Kidney tubule cell (primary cell): ENCODE results near the gene ACAA2.

ENCODE experiments used
- DNase-seq: peaks from one replicate; pipeline ENCODE4 v3.0.0-alpha.2; 2018; ENCODE audit warnings: low spot score

The ACAA2 gene

DNA sequence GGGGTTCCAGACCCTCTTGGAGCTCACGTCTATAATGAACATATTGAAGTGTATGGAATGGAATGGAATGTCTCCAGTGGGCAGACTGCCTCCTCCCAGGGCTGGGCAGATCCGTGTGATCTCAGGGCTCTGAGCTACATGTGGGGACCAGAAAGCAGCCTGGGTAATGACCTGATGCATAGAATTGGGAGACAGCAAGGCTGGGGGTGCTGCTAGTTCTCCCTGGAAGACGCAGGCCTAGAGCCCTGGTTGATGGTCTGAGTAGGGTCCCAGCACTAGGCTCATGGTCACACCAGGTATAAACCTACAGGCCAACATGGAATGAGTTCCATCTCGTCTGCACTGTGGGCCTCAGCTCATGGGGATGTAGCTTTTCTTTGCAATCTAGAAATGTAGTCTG lies 46.7 kb downstream of the ACAA2 start:
- DNase-seq: no peak

DNA sequence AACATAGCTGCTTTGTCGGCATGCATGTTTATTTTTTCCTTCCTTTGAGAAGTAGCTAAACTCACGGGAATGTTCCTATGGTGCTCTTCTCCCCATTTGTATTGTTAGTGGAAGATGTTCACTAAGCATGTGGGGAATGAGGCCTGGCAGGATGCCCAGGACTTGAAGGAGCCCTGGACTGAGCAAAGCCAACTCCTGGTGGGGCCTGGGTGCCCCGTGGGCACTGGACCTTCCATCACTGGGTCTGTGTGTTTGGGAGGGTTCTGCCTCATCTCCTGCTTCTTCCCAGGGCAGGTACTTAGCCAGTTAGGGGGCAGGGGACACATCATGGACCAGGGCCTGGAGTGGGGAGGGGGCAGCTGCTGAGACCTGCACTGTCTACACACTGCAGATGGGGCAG lies 49.3 kb downstream of the ACAA2 start:
- peak; percentile 43 for DNase-seq

- no peak for DNase-seq
These were observed 49.7 kb downstream of the ACAA2 start for GRCh38 chr18:49763590-49763989.

DNA sequence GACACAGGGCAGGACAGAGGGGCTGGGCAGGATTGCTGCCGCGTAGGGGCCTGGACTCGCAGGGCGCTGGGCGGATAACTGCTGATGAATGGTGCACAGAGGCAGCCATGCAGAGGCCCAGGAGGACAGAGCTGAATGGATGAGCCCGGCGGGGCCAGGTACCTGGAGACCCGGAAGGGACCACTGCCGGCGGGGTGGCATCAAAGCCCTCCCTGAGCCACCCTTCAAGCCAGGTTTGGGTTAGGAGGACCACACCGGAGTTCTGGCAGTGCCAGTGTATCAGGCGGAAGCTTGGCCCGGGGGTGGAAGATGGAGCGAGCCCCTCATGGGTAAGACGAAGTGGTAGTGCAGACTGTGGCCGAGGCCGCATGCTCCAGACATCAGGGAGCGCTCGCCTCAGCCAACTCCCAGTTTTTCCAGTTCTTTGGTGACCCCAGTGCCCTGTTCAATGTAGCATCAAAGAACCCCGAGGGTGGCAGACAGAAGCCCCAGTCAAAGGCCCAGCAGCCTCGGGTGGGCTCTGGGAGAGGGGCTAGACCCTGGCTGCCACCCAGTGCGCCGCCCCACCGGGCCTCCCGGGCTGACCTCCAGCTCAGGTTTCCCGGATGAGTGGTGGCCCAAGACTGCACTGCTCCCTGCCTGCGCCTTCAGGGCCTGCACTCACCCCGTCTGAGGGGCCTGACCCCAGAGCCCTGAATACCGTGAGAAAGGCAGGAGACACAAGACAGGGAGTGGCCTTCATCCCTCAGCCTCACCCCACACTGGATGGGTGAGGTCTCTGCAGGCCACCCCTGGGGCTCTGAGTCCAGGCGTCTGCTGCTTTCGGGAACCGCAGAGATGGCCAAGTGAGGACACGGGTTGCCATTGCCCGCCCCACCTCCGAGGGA lies 50.9 kb downstream of the ACAA2 start:
- no peak for DNase-seq

DNA sequence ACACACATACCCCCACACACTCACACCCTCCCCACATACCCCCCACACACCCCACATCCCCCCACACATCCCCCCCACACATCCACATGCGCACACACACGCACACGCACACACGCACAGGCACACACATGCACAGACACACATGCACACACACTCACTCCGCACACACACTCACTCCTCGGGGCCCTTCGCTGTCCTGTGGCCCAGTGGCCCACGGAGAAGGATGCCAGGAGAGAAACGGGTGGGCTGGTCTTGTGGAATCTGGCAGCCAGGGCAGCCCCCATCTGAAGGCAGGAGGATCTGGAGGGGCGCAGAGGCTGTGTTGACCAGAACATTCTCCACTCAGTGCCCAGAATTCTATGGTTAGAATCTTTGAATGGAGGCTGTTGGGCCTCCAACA lies 51.6 kb downstream of the ACAA2 start:
- no peak for DNase-seq

GRCh38 chr18:49758263-49758610 lies 55.1 kb downstream of the ACAA2 start:
- no peak for DNase-seq

- no peak for DNase-seq
These were observed 55.6 kb downstream of the ACAA2 start for GRCh38 chr18:49757513-49758262.

- no peak for DNase-seq
These were observed 56.5 kb downstream of the ACAA2 start for GRCh38 chr18:49756671-49757362.

GRCh38 chr18:49756135-49756534 lies 57.2 kb downstream of the ACAA2 start:
- no peak for DNase-seq

DNA sequence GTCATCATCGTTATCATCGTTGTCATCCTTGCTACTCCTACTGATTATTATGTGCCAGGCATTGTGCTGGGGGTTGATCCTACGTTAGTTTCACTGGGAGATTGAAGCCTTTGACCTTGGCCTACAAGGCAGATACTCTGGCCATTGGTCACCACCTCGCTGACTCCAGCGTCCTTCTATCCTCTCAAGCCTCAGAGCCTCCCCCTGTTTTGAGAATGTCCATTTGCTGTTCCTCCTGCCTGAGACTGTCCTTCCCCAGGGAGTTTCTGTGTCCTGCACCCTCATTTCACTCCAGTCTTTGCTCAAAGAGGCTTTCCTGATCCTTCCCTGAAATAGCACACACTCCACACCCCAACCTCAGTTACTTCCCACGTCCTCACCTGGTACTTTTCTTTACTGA lies 57.8 kb downstream of the ACAA2 start:
- DNase-seq: no peak

DNA sequence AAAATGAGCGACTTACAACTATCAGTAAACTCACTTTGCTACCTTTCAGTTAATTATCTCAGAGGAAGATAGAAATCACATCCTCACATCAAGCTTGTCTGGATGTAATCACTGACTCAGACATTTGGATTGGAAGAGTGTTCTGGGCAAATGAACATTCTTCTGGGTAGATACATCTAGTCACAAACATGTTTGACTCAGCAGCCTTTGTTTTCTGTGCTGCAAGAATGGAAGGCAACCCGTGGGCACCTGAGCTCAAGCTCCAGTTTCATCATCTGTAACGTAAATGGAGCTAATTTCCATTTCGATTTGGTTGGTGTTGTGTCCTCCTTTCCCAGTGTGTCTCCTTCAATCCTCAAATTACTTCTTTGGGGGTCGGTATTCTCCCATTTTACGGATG lies 58.5 kb downstream of the ACAA2 start:
- peak; percentile 63 for DNase-seq

DNA sequence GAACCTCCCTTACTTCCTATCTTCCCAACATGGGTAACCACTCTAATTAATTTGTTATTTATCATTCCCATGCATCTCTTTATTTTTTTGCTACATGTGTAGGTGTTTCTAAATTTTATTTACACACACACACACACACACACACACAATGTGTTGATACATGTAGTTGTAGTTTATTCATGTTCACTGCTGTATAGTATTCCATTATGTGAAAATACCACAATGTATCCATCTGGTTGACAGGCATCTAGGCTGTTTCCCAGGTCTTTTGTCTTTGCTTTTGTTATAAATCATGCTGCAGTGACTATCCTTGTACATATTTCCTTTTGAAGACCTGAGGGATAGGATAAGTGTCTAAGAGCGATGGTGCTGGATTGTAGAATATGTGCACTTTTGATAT lies 59.7 kb downstream of the ACAA2 start:
- no peak for DNase-seq

- DNase-seq: no peak
These were observed 61.3 kb downstream of the ACAA2 start for GRCh38 chr18:49752095-49752457.

DNA sequence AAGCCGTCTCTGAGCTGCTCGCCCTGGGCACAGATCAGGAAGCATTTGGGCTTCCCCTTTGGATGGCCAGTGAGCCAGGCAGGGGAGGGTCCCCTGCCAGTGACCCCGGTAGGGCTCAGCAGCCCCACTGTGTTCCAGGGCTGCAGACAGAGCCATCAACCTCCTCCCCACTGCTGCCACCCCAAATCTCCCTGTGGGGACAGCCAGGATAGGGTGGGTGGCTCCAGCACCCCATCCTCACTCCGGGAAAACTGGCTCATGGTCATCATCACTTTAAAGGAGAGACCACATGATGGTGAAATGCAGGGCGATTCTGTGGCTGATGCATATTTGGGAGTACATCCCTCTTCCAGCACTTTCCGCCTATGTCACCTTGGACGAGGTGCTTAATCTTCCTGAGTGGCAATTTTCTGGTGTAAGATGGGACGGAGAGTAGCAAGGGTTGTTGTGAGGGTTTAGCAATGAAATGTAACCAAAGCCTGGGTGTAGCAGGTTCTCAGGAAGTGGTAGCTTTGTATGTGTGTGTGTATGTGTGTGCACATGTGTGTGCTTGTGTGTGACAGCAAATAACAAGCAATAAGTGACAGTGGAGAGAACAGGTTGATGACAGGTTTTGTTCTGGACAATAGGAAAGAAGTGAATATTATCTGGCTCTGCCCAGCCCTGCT lies 61.8 kb downstream of the ACAA2 start:
- DNase-seq: no peak

GRCh38 chr18:49749563-49749962 lies 63.8 kb downstream of the ACAA2 start:
- DNase-seq: no peak

DNA sequence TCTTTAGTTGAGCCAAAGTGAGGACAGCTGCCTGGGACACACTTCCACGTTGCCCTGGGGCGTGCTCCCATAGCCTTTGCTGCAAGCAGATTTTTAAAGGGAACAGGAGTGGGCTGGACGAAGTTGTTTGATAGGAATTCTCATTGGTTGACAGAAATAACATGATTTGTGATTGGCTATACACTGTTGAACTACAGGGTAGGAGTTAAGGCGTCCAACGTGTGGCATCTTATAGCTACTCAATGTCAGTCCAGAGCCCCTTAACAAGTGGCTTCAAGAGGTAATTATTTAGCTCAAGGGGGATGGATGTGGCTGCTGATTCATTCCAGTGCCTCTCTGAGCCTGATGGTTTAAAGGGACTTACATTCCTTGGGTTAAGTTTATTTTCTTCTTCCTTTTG lies 65.5 kb downstream of the ACAA2 start:
- peak; percentile 19 for DNase-seq

GRCh38 chr18:49745045-49746014 lies 68.0 kb downstream of the ACAA2 start:
- DNase-seq: no peak

GRCh38 chr18:49744376-49745008 lies 68.8 kb downstream of the ACAA2 start:
- no peak for DNase-seq

DNA sequence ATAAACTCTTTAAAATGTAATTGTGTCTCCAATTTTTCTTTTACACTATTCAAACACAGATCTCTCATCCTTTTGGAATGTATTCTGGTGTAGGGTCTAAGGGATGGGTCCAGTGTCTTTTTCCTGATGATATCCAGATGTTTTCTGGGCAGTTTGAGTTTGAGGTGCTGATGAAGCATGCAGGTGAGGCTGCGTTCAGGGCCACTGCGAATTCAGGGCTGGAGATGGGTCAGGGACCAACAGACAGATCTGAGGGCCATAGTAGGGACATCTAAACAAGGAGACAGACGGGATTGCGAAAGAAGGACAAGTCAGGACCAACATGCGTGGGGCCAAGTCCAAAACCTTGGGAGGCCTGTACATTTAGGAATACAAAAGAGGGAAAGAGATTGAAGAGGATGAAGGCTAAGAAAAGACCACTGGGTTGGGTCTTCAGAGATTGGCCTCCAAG lies 70.2 kb downstream of the ACAA2 start:
- no peak for DNase-seq

GRCh38 chr18:49742316-49743116 lies 70.8 kb downstream of the ACAA2 start:
- DNase-seq: no peak
